Activated CD4-positive, alpha-beta memory T cell treated with anti-CD3 and anti-CD28 coated beads, Interleukin-2, amount 10 ng/mL, durations not matched to agents 7 days and 5 days (primary cell): ENCODE measurements around the gene PPP3CA. TPM values are rescaled to one million over a fixed set of nuclear protein-coding genes. Genes with fewer than 3 reads are reported as not detected.

Experiments
- CTCF ChIA-PET: fragments of 350-600 bp; sonication (Branson Sonifier 250); formaldehyde crosslinking; loops from one replicate; lab custom pipeline; 2021; ENCODE audit warnings: antibody characterized with exemption, inconsistent platforms; lab: Charles Lee
- POLR2A ChIA-PET: fragments of 350-600 bp; sonication (Branson Sonifier 250); formaldehyde crosslinking; loops from one replicate; lab custom pipeline; 2021; ENCODE audit warnings: antibody characterized with exemption; lab: Charles Lee
- DNase-seq: peaks from one replicate; pipeline ENCODE4 v3.0.0-alpha.2; 2020
- H3K27ac Mint-ChIP-seq: one replicate; pipeline ENCODE4 v1.8.0; 2021; ENCODE audit warnings: mild to moderate bottlenecking, mixed read lengths
- H3K27me3 Mint-ChIP-seq: one replicate; pipeline ENCODE4 v1.8.0; 2021; ENCODE audit warnings: mixed read lengths
- H3K36me3 Mint-ChIP-seq: one replicate; pipeline ENCODE4 v1.8.0; 2021; ENCODE audit warnings: low read depth, mixed read lengths
- H3K4me1 Mint-ChIP-seq: one replicate; pipeline ENCODE4 v1.8.0; 2021; ENCODE audit warnings: mixed read lengths
- H3K4me3 Mint-ChIP-seq: one replicate; pipeline ENCODE4 v1.8.0; 2021; ENCODE audit warnings: mild to moderate bottlenecking, mixed read lengths
- H3K9me3 Mint-ChIP-seq: one replicate; pipeline ENCODE4 v1.8.0; 2021; ENCODE audit warnings: mixed read lengths
- total RNA-seq, 2 experiments: library from RNA; stranded (reverse); gene quantifications; one replicate each; pipeline ENCODE4 v1.2.3, GENCODE V29; 2021

Gene PPP3CA
- total RNA-seq, 2 experiments from 2014 or later: 45.5 to 48.6 TPM

GRCh38 chr4:101067383-101067782, 279.9 kb downstream of the PPP3CA start:
- Mint-ChIP-seq H3K27me3 (no peaks in the 10 kb centered on the region), H3K4me1 (no peaks in the 10 kb centered on the region), H3K9me3 (no peaks in the 10 kb centered on the region), H3K36me3 (peaks cover 11% of the 10 kb centered on the region), H3K4me3 (no peak overlapping the region), H3K27ac (no peak overlapping the region)
- POLR2A ChIA-PET: no interaction called here
- CTCF ChIA-PET: no interaction called here
- DNase-seq: no peak

GRCh38 chr4:101066626-101067170, 280.6 kb downstream of the PPP3CA start:
- ChIA-PET CTCF (no interaction called here), POLR2A (no interaction called here)
- Mint-ChIP-seq H3K4me1 (no peaks in the 10 kb centered on the region), H3K36me3 (peaks cover 11% of the 10 kb centered on the region), H3K9me3 (no peaks in the 10 kb centered on the region), H3K27me3 (no peaks in the 10 kb centered on the region), H3K27ac (no peak overlapping the region), H3K4me3 (no peak overlapping the region)
- DNase-seq: no peak

GRCh38 chr4:101065935-101066485, 281.3 kb downstream of the PPP3CA start:
- Mint-ChIP-seq H3K9me3 (no peaks in the 10 kb centered on the region), H3K27me3 (no peaks in the 10 kb centered on the region), H3K27ac (no peak overlapping the region), H3K4me1 (no peaks in the 10 kb centered on the region), H3K36me3 (peaks cover 11% of the 10 kb centered on the region), H3K4me3 (no peak overlapping the region)
- no peak for DNase-seq
- CTCF ChIA-PET: no interaction called here
- POLR2A ChIA-PET: no interaction called here

- Mint-ChIP-seq H3K4me3 (no peak overlapping the region), H3K9me3 (no peaks in the 10 kb centered on the region), H3K4me1 (no peaks in the 10 kb centered on the region), H3K36me3 (peaks cover 11% of the 10 kb centered on the region), H3K27ac (no peak overlapping the region), H3K27me3 (no peaks in the 10 kb centered on the region)
- no peak for DNase-seq
- ChIA-PET POLR2A (no interaction called here), CTCF (no interaction called here)
Measured at GRCh38 chr4:101065346-101065745, 282.0 kb downstream of the PPP3CA start.

GRCh38 chr4:101064541-101065180, 282.7 kb downstream of the PPP3CA start:
- no peaks in the 10 kb centered on the region for H3K4me1 Mint-ChIP-seq
- DNase-seq: no peak
- H3K4me3 Mint-ChIP-seq: no peak overlapping the region
- no peaks in the 10 kb centered on the region for H3K9me3 Mint-ChIP-seq
- no peak overlapping the region for H3K27ac Mint-ChIP-seq
- CTCF ChIA-PET: no interaction called here
- peaks cover 15% of the 10 kb centered on the region for H3K36me3 Mint-ChIP-seq
- H3K27me3 Mint-ChIP-seq: no peaks in the 10 kb centered on the region
- POLR2A ChIA-PET: no interaction called here

- POLR2A ChIA-PET: no interaction called here
- Mint-ChIP-seq H3K27ac (no peak overlapping the region), H3K4me1 (peaks cover 6% of the 10 kb centered on the region), H3K36me3 (peaks cover 8% of the 10 kb centered on the region), H3K9me3 (no peaks in the 10 kb centered on the region), H3K4me3 (no peak overlapping the region), H3K27me3 (no peaks in the 10 kb centered on the region)
- CTCF ChIA-PET: no interaction called here
- no peak for DNase-seq
Measured at GRCh38 chr4:101055392-101055791, 291.9 kb downstream of the PPP3CA start.

- peaks cover 7% of the 10 kb centered on the region for H3K36me3 Mint-ChIP-seq
- CTCF ChIA-PET: no interaction called here
- H3K4me1 Mint-ChIP-seq: peaks cover 9% of the 10 kb centered on the region
- POLR2A ChIA-PET: no interaction called here
- H3K4me3 Mint-ChIP-seq: no peak overlapping the region
- DNase-seq: no peak
- H3K27ac Mint-ChIP-seq: no peak overlapping the region
- H3K27me3 Mint-ChIP-seq: no peaks in the 10 kb centered on the region
- no peaks in the 10 kb centered on the region for H3K9me3 Mint-ChIP-seq
Measured at GRCh38 chr4:101050837-101051205, 296.5 kb downstream of the PPP3CA start.

GRCh38 chr4:101050088-101050836, 297.1 kb downstream of the PPP3CA start:
- peaks cover 10% of the 10 kb centered on the region for H3K36me3 Mint-ChIP-seq
- POLR2A ChIA-PET: no interaction called here
- DNase-seq: no peak
- H3K9me3 Mint-ChIP-seq: no peaks in the 10 kb centered on the region
- CTCF ChIA-PET: no interaction called here
- no peaks in the 10 kb centered on the region for H3K27me3 Mint-ChIP-seq
- H3K4me3 Mint-ChIP-seq: no peak overlapping the region
- H3K4me1 Mint-ChIP-seq: peaks cover 9% of the 10 kb centered on the region
- H3K27ac Mint-ChIP-seq: no peak overlapping the region

GRCh38 chr4:101049549-101050001, 297.8 kb downstream of the PPP3CA start:
- peaks cover 9% of the 10 kb centered on the region for H3K4me1 Mint-ChIP-seq
- peaks cover 10% of the 10 kb centered on the region for H3K36me3 Mint-ChIP-seq
- POLR2A ChIA-PET: no interaction called here
- H3K27me3 Mint-ChIP-seq: no peaks in the 10 kb centered on the region
- no peak overlapping the region for H3K27ac Mint-ChIP-seq
- H3K9me3 Mint-ChIP-seq: no peaks in the 10 kb centered on the region
- CTCF ChIA-PET: no interaction called here
- no peak for DNase-seq
- no peak overlapping the region for H3K4me3 Mint-ChIP-seq

- DNase-seq: no peak
- Mint-ChIP-seq H3K9me3 (no peaks in the 10 kb centered on the region), H3K4me1 (peaks cover 11% of the 10 kb centered on the region), H3K36me3 (peaks cover 14% of the 10 kb centered on the region), H3K27me3 (no peaks in the 10 kb centered on the region), H3K27ac (no peak overlapping the region), H3K4me3 (no peak overlapping the region)
- ChIA-PET POLR2A (interaction anchor here (1.8 kb wide), 1 partner anchor 25 kb away, joined by 5 read pairs; no protein-coding TSS in a partner anchor), CTCF (no interaction called here)
Measured at GRCh38 chr4:101044766-101045165, 302.6 kb downstream of the PPP3CA start.

GRCh38 chr4:101042847-101043246, 304.5 kb downstream of the PPP3CA start:
- ChIA-PET POLR2A (no interaction called here), CTCF (no interaction called here)
- H3K4me1 Mint-ChIP-seq: peaks cover 28% of the 10 kb centered on the region
- no peaks in the 10 kb centered on the region for H3K9me3 Mint-ChIP-seq
- no peaks in the 10 kb centered on the region for H3K27me3 Mint-ChIP-seq
- H3K4me3 Mint-ChIP-seq: no peak overlapping the region
- peaks cover 28% of the 10 kb centered on the region for H3K36me3 Mint-ChIP-seq
- no peak for DNase-seq
- no peak overlapping the region for H3K27ac Mint-ChIP-seq

- CTCF ChIA-PET: no interaction called here
Measured at GRCh38 chr4:101040776-101041175, 306.6 kb downstream of the PPP3CA start.

GRCh38 chr4:101039367-101039766, 308.0 kb downstream of the PPP3CA start:
- Mint-ChIP-seq H3K27me3 (no peaks in the 10 kb centered on the region), H3K9me3 (no peaks in the 10 kb centered on the region), H3K4me1 (peaks cover 45% of the 10 kb centered on the region), H3K4me3 (peak overlapping the region; percentile 2), H3K36me3 (peaks cover 35% of the 10 kb centered on the region), H3K27ac (peak overlapping the region; percentile 66)
- CTCF ChIA-PET: interaction anchor here (0.7 kb wide), 1 partner anchor 19 kb away, joined by 4 read pairs; no protein-coding TSS in a partner anchor
- POLR2A ChIA-PET: interaction anchor here (5.1 kb wide), 1 partner anchor 19 kb away, joined by 33 read pairs; no protein-coding TSS in a partner anchor
- DNase-seq: peak; percentile 68

More at GRCh38 chr4:101040776-101041175, 306.6 kb downstream of the PPP3CA start:
- Mint-ChIP-seq H3K9me3 (no peaks in the 10 kb centered on the region), H3K36me3 (peaks cover 34% of the 10 kb centered on the region), H3K27me3 (no peaks in the 10 kb centered on the region), H3K27ac (no peak overlapping the region), H3K4me3 (no peak overlapping the region), H3K4me1 (peaks cover 42% of the 10 kb centered on the region)
- no peak for DNase-seq
- POLR2A ChIA-PET: interaction anchor here (5.1 kb wide), 1 partner anchor 21 kb away, joined by 33 read pairs; no protein-coding TSS in a partner anchor
